GM19395 (cell line): Measurements from ENCODE around the gene EXOSC9.

ENCODE experiments used
- ATAC-seq: cut with Tn5 transposase; IDR thresholded peaks from one replicate; pipeline ENCODE4 v1.9.1; 2021; ENCODE audit warnings: mild to moderate bottlenecking, moderate library complexity; ENCODE audit not compliant: unreplicated experiment

EXOSC9 gene

GRCh38 chr4:121823505-121824170 is 22.5 kb downstream of the EXOSC9 start, which contains the start of gene CCNA2:
CCNA2 (minus strand) TSS chr4:121823883; CDS start chr4:121823628, 255 bp downstream.
- ATAC-seq: peak; percentile 94

DNA sequence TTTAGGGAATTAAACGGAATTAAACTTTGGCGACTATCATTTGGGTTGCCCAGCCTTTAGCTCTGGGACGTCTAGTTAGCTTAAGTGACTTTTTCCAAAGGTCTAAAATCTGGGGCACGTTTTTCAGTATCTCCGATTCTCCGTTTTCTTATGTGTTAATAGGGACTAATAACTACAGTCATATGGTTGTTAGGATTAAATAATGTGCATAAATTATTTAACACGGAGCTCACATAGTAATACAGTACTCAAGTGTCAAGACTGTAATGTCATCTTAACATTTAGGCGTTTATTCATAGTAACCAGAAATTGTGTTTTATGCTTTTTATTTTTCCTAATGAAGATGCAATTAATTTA is 23.0 kb downstream of the EXOSC9 start:
- ATAC-seq: peak; percentile 9

DNA sequence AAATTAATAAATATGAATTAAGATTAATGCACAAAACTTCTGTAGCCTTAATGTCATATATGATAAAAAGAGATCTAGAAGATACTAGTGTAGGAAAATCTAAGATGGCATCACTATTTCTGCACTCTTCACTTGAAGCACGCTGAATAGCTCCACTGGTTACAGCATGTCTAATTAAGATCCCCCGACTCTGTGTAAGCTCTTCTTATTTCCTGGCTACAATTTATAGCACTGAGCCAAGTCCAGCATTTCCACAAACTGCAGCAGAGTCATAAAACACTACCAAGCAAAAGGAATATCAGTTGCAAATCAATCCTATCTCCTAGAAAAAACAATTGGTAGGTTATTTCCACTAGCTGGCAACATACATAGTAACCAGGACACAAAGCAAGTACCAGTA is 23.8 kb downstream of the EXOSC9 start:
- ATAC-seq: no peak

DNA sequence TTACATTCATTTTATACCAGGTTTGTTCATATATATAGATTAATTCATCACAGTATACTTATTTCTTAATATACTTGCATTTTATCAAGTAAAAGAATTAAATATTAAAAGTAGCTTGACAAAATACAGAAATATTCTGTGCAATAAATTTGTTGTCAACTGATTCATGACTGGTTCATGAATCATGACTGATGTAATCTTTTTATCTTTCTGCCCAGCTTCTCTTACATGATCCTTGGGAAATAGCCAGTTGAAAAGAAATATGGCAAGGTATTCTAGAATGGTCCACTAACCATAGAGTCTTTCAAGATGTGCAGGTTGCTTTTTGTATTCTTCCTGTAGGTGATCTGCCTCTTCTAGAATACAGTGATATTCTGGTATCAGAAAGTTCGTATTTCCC is 26.7 kb downstream of the EXOSC9 start:
- ATAC-seq: no peak

DNA sequence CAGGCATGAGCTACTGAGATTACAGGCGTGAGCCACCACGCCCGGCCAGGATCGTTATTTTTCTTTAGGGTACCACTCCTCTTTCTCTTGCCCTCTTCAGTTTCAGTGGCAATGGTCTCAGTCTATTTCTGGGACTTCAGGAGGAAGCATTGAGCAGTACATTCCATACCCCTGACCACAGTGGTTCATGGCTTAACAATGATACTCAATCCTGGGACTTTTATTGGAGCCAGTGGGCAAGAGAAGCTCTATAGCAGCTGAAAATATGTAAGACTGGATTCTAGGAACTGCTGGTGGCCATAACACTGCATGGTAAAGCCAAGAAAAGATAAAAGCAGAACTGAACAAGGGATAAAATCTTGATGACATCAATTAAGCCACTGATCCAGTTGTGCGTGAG is 28.4 kb downstream of the EXOSC9 start:
- no peak for ATAC-seq

GRCh38 chr4:121838136-121838535 is 37.0 kb downstream of the EXOSC9 start:
- ATAC-seq: no peak

DNA sequence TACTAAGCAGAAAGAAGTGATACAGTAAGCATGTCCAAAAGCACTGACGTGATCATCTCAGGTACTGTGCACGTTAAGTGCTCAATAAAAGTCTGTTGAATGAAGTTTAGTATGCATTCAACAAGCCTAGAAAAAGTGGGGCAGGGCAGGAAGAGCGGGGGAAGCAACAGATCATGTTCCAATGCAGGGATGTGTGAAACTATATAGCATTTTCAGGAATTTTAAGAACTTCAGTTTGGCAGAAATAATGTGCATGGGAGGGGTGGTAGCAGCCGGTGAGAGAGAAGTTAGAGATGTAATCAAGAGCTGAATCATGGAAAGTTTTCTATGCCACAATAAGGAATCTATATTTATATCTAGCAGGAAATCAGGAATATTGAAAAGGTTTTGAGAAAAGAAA is 41.7 kb downstream of the EXOSC9 start:
- no peak for ATAC-seq

GRCh38 chr4:121846662-121847061 is 45.5 kb downstream of the EXOSC9 start:
- no peak for ATAC-seq

DNA sequence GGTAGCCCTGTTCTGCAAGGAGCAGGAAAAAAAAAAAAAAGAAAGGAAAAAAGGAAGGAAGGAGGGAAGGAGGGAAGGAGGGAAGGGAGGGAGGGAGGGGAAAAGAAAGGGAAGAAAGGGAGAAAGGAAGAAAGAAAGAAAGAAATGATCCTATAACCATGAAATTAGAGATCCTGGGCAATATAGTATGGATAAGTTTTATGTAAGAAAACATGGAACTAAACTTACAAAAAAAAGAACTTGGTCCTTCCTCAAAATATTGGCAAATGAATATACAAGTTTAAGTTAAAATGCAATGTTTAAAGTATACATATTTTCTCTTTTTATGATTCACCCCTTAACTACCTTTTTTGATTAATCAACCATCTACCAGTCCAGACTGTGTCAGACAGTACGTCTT is 50.2 kb downstream of the EXOSC9 start:
- ATAC-seq: no peak

GRCh38 chr4:121860121-121860520 is 59.0 kb downstream of the EXOSC9 start:
- ATAC-seq: no peak

GRCh38 chr4:121861426-121861825 is 60.3 kb downstream of the EXOSC9 start:
- no peak for ATAC-seq

DNA sequence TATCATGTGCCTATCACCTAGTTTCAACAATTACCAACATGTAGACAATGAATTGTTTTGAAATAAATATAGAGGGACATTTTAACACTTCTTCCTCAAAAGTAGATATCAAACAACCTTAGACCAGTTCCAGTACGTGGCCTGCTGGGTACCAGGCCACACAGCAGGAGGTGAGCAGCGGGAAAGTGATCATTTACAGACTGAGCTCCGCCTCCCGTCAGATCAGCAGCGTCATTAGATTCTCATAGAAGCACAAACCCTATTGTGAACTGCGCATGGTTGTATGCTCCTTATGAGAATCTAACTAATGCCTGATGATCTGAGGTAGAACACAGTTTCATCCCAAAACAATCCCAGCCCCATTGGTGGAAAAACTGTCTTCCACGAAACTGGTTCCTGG is 62.7 kb downstream of the EXOSC9 start:
- no peak for ATAC-seq
